HG03521 (cell line): ENCODE measurements around the gene GSTM4.

Experiments
- ATAC-seq: cut with Tn5 transposase; IDR thresholded peaks from one replicate; pipeline ENCODE4 v1.9.1; 2021; ENCODE audit warnings: mild to moderate bottlenecking, moderate library complexity; ENCODE audit not compliant: unreplicated experiment

Gene GSTM4

DNA sequence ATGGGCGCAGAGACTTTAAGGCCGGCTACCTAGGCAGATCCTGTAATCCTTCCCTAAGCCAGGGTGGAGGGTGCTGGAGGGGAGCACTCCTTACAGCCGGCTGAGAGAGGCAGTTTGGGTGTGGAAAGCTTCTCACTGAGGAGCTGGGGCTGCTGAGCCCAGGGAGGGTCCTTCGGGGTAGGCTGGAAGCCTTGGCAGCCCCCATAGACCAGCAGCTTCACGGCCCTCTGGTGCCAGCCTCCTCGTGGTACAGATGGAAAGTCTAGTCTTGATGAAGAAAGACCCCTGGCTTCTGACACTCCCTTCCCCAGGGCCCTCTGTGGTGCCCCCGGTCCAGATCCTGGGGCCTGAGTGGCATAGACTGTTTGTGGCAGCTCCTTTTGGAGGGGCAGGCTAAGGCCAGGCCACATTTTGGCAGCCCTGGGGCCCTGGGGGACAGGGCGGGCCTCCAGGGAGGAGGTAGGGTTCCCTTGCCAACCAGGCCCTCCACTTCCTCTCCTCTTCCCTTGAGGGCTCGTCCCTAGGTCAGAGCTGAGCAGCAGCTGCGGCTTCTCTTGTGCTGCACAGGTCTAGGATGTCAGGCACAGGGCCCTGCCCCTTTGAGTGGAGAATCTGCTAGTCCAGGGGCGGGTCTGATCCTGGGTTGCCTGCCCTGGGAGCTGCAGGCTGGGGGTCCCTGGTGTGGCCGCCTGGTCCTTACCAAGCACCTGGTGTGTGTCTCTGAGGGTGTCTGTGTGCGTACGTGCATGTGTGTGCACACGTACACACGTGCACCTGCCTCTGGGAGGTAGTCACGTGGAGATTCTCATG, 31.5 kb upstream of the GSTM4 start:
- ATAC-seq = no peak

GRCh38 chr1:109625176-109625575, 30.7 kb upstream of the GSTM4 start:
- ATAC-seq = no peak

DNA sequence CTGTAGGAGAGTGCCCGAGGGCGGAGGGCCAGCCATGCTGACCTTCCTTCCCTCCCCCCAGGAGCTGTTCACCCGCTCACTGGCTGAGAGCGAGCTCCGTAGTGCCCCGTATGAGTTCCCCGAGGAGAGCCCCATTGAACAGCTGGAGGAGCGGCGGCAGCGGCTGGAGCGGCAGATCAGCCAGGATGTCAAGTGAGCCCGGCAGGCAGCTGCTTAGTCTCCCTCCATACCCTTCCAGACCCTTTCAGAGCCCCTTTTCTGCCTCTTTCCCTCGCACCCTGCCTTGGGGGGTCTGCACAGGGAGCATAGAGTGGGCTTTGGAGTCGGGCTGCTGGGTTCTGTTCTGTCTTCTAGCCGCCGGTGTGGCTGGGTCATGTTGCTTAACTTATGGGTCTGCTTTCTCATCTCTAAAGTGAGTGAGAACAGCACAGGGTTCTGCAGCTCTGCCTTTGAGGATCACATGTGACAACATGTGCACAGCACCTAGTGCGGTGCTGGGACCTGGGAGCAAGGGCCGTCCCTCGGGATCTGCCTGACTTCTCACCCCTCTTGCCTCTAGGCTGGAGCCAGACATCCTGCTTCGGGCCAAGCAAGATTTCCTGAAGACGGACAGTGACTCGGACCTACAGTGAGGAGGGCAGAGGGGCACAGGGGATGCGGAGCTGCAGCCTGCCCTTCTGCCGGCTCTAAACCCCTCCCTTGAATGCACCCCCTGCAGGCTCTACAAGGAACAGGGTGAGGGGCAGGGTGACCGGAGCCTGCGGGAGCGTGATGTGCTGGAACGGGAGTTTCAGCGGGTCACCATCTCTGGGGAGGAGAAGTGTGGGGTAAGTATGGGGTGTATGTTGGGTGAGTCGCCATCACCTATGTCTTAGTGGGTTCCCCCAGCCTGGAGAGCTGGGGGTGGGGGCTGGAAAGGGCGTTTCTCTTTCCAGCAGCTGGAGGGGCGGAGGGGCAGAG, 30.0 kb upstream of the GSTM4 start:
- ATAC-seq = no peak

GRCh38 chr1:109626682-109627408, 29.1 kb upstream of the GSTM4 start:
- ATAC-seq = no peak

DNA sequence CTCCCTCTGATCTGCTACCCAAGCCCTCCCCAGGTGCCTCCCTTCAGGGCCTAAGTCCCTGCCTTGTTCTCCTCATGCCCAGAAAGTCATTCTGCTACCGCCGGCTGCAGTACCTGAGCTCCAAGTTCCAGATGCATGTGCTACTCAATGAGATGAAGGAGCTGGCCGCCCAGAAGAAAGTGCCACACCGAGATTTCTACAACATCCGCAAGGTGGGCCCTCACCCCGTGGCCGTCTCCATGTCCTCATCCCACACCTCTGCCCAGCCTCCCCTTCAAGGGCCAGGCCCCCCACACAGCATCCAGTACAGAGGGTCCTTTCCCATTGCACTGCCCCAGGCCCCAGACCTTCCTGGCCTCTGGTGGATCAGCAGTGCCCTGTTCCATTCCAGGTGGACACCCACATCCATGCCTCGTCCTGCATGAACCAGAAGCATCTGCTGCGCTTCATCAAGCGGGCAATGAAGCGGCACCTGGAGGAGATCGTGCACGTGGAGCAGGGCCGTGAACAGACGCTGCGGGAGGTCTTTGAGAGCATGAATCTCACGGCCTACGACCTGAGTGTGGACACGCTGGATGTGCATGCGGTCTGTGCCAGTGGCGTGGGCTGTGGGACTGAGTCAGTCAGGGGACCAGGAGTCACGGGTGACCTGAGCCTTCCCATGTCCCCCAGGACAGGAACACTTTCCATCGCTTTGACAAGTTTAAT, 28.1 kb upstream of the GSTM4 start:
- ATAC-seq = no peak

DNA sequence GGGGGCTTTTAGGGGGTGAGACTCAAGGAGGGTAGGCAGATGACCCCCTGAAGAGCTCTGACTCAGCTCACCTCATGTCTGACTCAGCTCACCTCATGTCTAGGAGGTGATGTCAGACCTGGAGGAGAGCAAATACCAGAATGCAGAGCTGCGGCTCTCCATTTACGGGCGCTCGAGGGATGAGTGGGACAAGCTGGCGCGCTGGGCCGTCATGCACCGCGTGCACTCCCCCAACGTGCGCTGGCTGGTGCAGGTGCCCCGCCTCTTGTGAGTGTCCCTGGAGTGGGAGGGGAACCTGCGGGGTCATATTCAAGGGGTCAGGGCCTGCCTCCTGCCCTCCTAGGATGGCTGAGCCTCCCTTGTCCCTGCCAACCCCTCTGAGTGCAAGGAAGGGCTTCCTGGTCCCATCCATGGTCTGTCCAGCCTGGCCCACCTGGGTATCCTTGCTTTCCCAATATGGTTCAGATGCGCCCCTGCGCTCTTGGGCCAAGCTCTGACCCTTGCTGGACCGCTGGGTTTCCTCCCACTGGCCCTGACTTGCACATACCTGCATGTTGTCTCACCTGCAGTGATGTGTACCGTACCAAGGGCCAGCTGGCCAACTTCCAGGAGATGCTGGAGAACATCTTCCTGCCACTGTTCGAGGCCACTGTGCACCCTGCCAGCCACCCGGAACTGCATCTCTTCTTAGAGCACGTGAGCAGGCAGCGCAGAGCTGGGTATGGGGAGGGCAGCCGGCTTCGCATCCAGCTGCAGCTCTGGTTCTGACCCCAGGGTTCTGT, 27.2 kb upstream of the GSTM4 start:
- no peak for ATAC-seq

DNA sequence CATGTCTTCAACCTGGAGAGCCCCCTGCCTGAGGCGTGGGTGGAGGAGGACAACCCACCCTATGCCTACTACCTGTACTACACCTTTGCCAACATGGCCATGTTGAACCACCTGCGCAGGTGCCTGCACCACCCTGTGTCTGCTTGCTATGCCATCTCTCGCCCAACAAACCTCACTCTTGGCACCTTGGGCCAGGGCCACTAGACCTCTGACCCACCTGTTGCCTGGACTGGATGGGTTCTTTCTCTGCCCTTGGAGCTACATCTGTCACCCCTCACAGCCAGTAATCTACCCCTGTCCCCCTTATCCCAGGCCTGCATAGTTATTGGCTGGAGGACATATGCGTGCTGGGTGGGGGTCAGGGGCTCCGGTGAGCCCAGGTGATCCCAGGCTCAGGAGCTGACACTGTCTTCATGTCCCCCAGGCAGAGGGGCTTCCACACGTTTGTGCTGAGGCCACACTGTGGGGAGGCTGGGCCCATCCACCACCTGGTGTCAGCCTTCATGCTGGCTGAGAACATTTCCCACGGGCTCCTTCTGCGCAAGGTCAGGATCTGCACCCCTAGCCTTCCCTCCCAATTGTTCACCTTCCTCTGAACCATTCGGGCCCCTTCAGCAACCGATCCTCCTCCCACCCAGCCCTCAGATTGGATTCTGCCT, 26.4 kb upstream of the GSTM4 start:
- no peak for ATAC-seq

GRCh38 chr1:109630081-109630897, 25.6 kb upstream of the GSTM4 start:
- no peak for ATAC-seq

- no peak for ATAC-seq
Observed at GRCh38 chr1:109630898-109631512, 24.9 kb upstream of the GSTM4 start.

GRCh38 chr1:109631513-109632505, 24.1 kb upstream of the GSTM4 start:
- no peak for ATAC-seq

DNA sequence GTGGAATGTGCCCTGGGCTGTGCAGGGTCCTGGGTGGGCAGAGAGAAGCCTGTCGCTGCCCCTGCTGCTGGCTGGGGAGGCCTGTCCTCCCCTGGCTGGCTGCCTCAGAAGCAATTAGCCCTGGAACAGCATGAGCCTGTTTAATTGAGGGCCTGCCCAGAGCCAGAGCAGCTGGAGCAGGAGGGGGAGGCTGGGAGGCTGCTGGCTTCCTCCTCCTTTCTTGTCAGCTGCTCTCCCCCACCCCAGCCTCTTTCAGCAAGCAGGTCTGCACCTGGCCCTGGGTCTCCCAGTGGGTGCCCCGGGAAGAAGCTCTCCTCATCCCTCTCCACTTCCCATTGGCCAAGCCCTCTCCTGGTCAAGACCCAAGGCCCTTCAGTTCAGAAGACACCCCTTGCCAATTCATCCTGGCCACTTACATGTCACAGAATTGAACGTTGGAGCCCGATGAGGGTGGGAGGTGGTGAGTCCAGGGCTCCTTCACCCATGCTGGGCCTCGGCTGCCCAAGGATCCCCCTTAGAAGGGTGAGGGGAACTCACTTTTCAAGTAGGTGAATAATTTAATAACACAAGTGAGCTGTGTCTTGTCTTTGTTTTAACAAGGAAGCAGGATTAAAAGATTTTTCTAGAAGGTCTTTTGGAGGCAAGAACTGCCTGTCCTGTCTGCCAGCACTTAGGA, 23.1 kb upstream of the GSTM4 start:
- ATAC-seq = no peak

DNA sequence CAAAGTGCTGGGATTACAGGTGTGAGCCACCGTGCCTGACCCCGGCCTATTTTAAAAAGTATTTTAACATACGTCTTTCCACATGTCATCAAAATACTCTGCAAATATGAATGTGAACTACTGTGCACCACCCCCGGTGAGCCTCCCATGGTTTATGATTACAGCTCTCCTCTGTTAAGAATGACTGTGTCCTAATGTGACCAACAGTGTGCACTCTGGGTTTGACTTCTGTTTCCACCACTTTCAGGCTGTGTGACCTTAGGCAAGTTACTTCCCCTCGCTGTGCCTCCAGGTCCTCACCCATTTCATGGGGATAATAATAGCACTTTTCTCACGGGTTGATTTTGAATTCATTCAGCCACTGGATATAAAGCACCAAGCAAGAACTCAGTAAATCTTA, 21.6 kb upstream of the GSTM4 start:
- ATAC-seq = no peak

DNA sequence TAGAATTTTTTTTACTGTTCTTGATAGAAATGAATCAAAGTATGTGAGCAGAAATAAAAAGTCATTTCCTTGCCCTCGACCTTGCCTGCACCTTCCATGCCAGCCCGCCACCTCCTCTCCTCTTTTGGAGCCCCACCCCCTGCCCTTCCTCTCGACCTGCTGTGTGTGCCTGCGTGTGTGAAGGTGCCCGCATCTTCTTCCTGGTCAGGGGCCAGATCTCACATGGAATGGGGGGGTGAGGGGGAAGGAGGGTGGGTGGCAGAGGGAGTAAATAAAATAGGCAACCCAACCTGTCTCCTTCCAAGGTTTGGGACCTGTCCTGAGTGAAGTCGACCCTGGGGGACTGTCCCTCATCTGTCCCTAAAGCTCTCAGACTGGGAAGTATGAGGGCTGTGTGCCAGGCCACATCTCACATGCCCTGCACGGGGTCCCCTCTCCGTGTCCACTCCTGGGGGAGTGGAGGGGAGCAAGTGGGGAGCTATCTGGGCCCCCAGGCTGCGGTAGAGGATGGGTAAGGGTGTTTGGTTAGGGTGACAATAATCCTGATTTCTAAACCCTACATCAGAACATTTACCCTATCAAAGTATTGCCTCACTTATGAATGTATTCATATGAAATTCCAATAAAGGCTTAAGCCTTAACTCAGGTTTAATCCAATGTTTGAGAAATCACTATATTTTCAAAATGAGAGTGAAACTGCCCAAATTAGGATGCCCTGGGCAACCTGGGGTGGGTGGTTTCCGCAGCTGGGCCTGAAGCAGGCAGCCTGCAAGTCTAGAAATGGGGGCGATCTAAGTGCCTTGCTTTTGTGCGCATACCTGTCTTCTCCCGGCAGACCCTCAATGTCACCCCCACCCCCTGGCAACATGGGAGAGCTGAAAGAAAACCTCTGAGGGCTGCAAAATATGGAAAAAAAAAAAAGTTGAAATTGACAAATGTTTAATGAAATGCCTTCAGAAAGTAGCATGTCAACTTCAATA, 20.8 kb upstream of the GSTM4 start:
- ATAC-seq = no peak

- ATAC-seq = no peak
Observed at GRCh38 chr1:109635862-109636200, 20.1 kb upstream of the GSTM4 start.
